Body of pancreas (tissue), 4 donors: Measurements from ENCODE around the gene PJA2. TPM values are rescaled to one million over a fixed set of nuclear protein-coding genes. Genes with fewer than 3 reads are reported as not detected.

Experiments
- ATAC-seq: fragments of 150-250 bp; one replicate; pipeline ENCODE4 v1.9.1; 2016
- DNase-seq, 4 donors: peaks; one replicate each; pipeline ENCODE4 v3.0.0-alpha.2; 2019
- H3K27ac ChIP-seq, 4 donors: fragments of 200-600 bp; sonication (generic); 1 replicate in 3 of 4; 2 replicates in 1 of 4; pipeline versions ENCODE4 v1.5.1 to v1.6.1; 2016 to 2019; ENCODE audit warnings: mild to moderate bottlenecking in 1 of 4, mixed read lengths in 1 of 4, moderate library complexity in 1 of 4
- H3K27me3 ChIP-seq, 2 donors: fragments of 200-600 bp; sonication (generic); one replicate each; pipeline ENCODE4 v1.6.0; 2016; ENCODE audit warnings: mild to moderate bottlenecking in 1 of 2
- H3K36me3 ChIP-seq, 2 donors: fragments of 200-600 bp; sonication (generic); replicated peaks in 1 of 2; 2 replicates each; pipeline ENCODE4 v1.5.1; 2016; ENCODE audit warnings: low read depth in 2 of 2; ENCODE audit not compliant: insufficient read depth in 1 of 2
- H3K4me1 ChIP-seq: fragments of 200-600 bp; sonication (generic); one replicate; pipeline ENCODE4 v1.6.0; 2016
- H3K4me3 ChIP-seq, 2 donors: fragments of 200-600 bp; sonication (generic); 1 replicate in 1 of 2; 2 replicates in 1 of 2; pipeline ENCODE4 v1.5.1; 2016 to 2019
- H3K9me3 ChIP-seq, 3 donors: fragments of 200-600 bp; sonication (generic); 1 replicate in 2 of 3; 2 replicates in 1 of 3; pipeline ENCODE4 v1.5.1; 2016
- POLR2A ChIP-seq, 3 donors: fragments of 450-650 bp; IDR thresholded peaks; one replicate each; pipeline ENCODE4 v1.6.1; 2016; ENCODE audit warnings: antibody characterized with exemption in 3 of 3, mild to moderate bottlenecking in 2 of 3
- WGBS, 2 donors: methylation state at CpG; one replicate each; pipeline ENCODE4 v1.1.5; 2017; 5-methylcytosine and 5-hydroxymethylcytosine counted together
- intact Hi-C: fragments of 100-400 bp; cut with DNase I; formaldehyde crosslinking; loops from one replicate; pipeline ENCODE4 v1.15.1; 2023
- total RNA-seq, 2 donors: library from RNA; depleted of rRNA; stranded (reverse); fragments of >200 nt; gene quantifications; one replicate each; pipeline ENCODE4 v1.1.0, GENCODE V29; 2016
- TF ChIP-seq, protein P1 (sequence below), 7 experiments: fragments of 450-650 bp in 4 of 7; fragments of 200-600 bp in 3 of 7; sonication (generic) in 3 of 7; IDR thresholded peaks; one replicate each; pipeline ENCODE4 v1.5.1; 2016 to 2019; ENCODE audit warnings: antibody characterized with exemption in 7 of 7

Gene PJA2
- total RNA-seq, 2 donors from 2014 or later, result 48.0 to 67.9 TPM

DNA sequence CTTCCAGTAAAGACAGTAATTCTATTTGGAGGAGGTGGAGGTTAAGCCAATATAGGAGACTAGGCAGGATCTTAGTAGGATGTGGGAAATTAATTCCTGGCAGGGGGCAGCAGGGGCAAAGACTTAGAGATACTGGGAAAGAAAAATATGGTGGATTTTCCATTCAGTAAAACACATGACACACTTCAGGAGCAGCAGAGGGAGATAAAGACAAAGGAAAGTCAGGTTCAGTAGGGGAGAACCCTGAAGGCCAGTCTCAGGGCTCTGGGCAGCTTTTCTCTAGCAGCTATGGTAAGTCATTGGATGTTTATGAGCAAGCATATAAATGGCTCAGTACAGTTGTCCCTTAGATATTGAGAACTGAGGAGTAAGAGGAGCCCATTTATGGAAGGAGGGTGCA lies 105.5 kb downstream of the PJA2 start:
- ATAC-seq (no peak), DNase-seq (no peak)
- Histone ChIP-seq H3K4me3 (no peak overlapping the region), H3K4me1 (no peaks in the 10 kb centered on the region), H3K9me3 (no peaks in the 10 kb centered on the region), H3K36me3 (no peaks in the 10 kb centered on the region), H3K27me3 (no peaks in the 10 kb centered on the region), H3K27ac (no peak overlapping the region)
- intact Hi-C loops, result no loop called here
- TF ChIP-seq, protein P1, sequence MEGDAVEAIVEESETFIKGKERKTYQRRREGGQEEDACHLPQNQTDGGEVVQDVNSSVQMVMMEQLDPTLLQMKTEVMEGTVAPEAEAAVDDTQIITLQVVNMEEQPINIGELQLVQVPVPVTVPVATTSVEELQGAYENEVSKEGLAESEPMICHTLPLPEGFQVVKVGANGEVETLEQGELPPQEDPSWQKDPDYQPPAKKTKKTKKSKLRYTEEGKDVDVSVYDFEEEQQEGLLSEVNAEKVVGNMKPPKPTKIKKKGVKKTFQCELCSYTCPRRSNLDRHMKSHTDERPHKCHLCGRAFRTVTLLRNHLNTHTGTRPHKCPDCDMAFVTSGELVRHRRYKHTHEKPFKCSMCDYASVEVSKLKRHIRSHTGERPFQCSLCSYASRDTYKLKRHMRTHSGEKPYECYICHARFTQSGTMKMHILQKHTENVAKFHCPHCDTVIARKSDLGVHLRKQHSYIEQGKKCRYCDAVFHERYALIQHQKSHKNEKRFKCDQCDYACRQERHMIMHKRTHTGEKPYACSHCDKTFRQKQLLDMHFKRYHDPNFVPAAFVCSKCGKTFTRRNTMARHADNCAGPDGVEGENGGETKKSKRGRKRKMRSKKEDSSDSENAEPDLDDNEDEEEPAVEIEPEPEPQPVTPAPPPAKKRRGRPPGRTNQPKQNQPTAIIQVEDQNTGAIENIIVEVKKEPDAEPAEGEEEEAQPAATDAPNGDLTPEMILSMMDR (IDR thresholded peaks at IDR 0.05), result no peak
- TF ChIP-seq POLR2A (IDR thresholded peaks at IDR 0.05), result no peak

DNA sequence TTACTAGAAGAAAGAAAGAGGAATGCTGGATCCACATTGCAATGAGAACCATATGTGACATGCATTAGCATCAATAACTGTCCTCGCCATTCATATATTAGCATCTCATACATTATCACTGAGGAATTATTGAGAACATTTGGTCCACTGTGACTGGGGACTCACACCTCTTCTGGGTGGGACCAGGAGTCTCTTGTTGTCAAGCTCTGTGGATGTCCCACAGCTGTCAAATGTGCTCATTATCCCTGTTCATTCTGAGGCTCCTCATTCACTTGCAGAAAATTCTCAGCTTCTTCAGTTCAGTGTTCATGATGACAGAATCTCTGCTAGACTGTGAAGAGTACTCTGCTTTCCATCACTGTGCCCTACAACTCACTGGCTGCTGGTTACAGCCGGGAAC lies 109.4 kb downstream of the PJA2 start:
- no peaks in the 10 kb centered on the region for H3K36me3 ChIP-seq
- intact Hi-C loops, result no loop called here
- H3K9me3 ChIP-seq, result no peaks in the 10 kb centered on the region
- no peaks in the 10 kb centered on the region for H3K4me1 ChIP-seq
- WGBS, 2 donors, result 84 to 87% methylated on average over 1 to 2 of the region's 2 CpGs
- H3K27ac ChIP-seq, result no peak overlapping the region
- no peak for TF ChIP-seq POLR2A (IDR thresholded peaks at IDR 0.05)
- TF ChIP-seq, protein P1 (IDR thresholded peaks at IDR 0.05), result no peak
- H3K27me3 ChIP-seq, result no peaks in the 10 kb centered on the region
- DNase-seq (no peak), ATAC-seq (no peak)
- H3K4me3 ChIP-seq, result no peak overlapping the region

DNA sequence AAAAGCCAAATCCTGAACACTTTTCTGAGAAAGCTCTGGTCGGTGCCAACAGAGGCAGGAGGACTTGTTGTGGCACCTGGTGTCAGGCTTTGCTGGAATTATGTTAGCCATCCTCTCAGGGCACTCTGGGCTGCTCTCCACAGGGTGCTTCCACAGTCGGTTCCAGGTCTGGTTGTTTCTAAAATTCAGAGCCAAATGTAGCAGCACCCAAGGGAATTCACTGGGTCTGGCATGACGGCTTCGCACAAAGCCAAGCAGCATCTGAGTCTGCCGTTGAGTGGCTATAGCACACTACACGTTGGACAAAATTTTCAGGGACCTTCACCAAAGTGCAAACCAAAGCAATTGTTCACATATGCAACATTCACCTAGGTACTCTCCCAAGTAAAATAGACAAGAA lies 110.2 kb downstream of the PJA2 start:
- 83 to 86% methylated on average over 5 to 6 of the region's 6 CpGs for WGBS, 2 donors
- ATAC-seq (no peak), DNase-seq (no peak)
- Histone ChIP-seq H3K4me1 (no peaks in the 10 kb centered on the region), H3K27me3 (no peaks in the 10 kb centered on the region), H3K27ac (no peak overlapping the region), H3K9me3 (no peaks in the 10 kb centered on the region), H3K4me3 (no peak overlapping the region), H3K36me3 (no peaks in the 10 kb centered on the region)
- intact Hi-C loops, result no loop called here
- TF ChIP-seq POLR2A (IDR thresholded peaks at IDR 0.05), result no peak
- TF ChIP-seq, protein P1 (IDR thresholded peaks at IDR 0.05), result no peak

DNA sequence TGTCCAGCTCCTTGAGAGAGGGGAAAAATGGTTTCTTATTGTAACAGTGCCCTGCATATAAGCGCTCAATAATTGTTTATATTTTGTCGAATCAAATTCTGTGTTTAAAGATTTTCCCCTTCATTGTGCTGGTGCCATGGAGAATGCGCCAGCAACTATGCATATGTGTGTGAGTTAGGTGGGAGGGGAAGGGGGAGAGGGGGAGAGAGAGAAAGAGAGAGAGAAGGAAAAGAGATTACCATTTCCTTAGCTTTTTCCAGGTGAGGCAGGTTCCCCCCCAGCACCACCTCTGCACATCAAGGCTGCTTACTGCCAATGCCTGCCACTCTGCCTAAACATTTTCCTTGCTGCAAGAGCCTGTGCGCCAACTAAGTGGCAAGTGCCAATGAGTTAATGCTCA lies 111.0 kb downstream of the PJA2 start:
- TF ChIP-seq, protein P1 (IDR thresholded peaks at IDR 0.05), result no peak
- TF ChIP-seq POLR2A (IDR thresholded peaks at IDR 0.05), result no peak
- DNase-seq, result no peak
- WGBS, 2 donors, result 58 to 86% methylated on average over 4 of the region's 4 CpGs
- Histone ChIP-seq H3K9me3 (no peaks in the 10 kb centered on the region), H3K27me3 (no peaks in the 10 kb centered on the region), H3K4me1 (no peaks in the 10 kb centered on the region), H3K27ac (no peak overlapping the region), H3K4me3 (no peak overlapping the region), H3K36me3 (no peaks in the 10 kb centered on the region)
- ATAC-seq, result no peak
- intact Hi-C loops, result no loop called here

DNA sequence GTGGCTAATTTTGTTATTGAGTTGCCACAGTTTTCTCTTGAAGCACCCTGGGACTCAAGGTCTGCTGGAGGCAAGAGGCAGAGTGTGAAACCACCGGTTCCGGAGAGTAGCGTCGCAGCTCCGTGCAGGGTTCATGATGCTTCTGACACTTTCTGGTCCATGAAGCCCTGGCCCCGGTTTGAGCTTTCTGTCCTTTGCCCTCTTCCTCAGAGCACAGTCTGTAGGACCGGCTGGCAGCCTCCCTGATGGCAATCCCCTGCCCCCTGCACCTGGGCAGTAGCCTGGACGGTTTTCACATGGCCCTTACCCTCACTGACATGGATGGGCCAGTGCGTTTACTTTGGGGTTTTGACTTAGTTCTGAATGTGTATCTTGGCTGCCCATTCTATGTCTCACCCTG lies 111.9 kb downstream of the PJA2 start:
- H3K36me3 ChIP-seq, result no peaks in the 10 kb centered on the region
- H3K4me3 ChIP-seq, result no peak overlapping the region
- intact Hi-C loops, result no loop called here
- H3K4me1 ChIP-seq, result no peaks in the 10 kb centered on the region
- 88% methylated on average over 8 to 9 of the region's 9 CpGs for WGBS, 2 donors
- no peak for TF ChIP-seq POLR2A (IDR thresholded peaks at IDR 0.05)
- TF ChIP-seq, protein P1 (IDR thresholded peaks at IDR 0.05), result no peak
- ATAC-seq, result no peak
- no peaks in the 10 kb centered on the region for H3K27me3 ChIP-seq
- H3K27ac ChIP-seq, result no peak overlapping the region
- no peaks in the 10 kb centered on the region for H3K9me3 ChIP-seq
- no peak for DNase-seq
